CD4-positive, CD25-positive, alpha-beta regulatory T cell (primary cell): ENCODE measurements around the gene FBXO11. TPM values are rescaled to one million over a fixed set of nuclear protein-coding genes. Genes with fewer than 3 reads are reported as not detected.

Source experiments
- ATAC-seq, 2 donors: fragments of 150-1000 bp; cut with Tn5 transposase; one replicate each; pipeline ENCODE4 v1.10.0; 2021; ENCODE audit warnings: low read depth in 2 of 2, moderate number of reproducible peaks in 2 of 2, moderate library complexity in 1 of 2
- DNase-seq, 3 donors: peaks; one replicate each; pipeline versions ENCODE4 v3.0.0 to v3.0.0-alpha.2; 2012 to 2022; ENCODE audit warnings: mixed read lengths in 1 of 3
- H3K27ac ChIP-seq: one replicate; pipeline ENCODE4 v1.7.0; 2013; ENCODE audit warnings: mild to moderate bottlenecking, low read length; ENCODE audit not compliant: insufficient read depth, poor library complexity, severe bottlenecking
- H3K27me3 ChIP-seq: one replicate; pipeline ENCODE4 v1.7.0; 2013; ENCODE audit warnings: low read length; ENCODE audit not compliant: control insufficient read depth, insufficient read depth
- H3K36me3 ChIP-seq: one replicate; pipeline ENCODE4 v1.7.0; 2013; ENCODE audit warnings: mild to moderate bottlenecking, low read length, moderate library complexity; ENCODE audit not compliant: control insufficient read depth, insufficient read depth
- H3K4me1 ChIP-seq: 2 replicates; pipeline ENCODE4 v1.7.0; 2013; ENCODE audit warnings: mild to moderate bottlenecking, low read length; ENCODE audit not compliant: insufficient read depth, control insufficient read depth, poor library complexity, severe bottlenecking
- H3K4me3 ChIP-seq: one replicate; pipeline ENCODE4 v1.7.0; 2013; ENCODE audit warnings: low read depth, mild to moderate bottlenecking, low read length, moderate library complexity
- H3K9me3 ChIP-seq, 2 experiments: 1 replicate in 1 of 2; 2 replicates in 1 of 2; pipeline ENCODE4 v1.7.0; 2013; ENCODE audit warnings: low read length in 2 of 2, mild to moderate bottlenecking in 1 of 2, moderate library complexity in 1 of 2; ENCODE audit not compliant: control insufficient read depth in 2 of 2
- H3K27ac Mint-ChIP-seq, 3 donors: one replicate each; pipeline ENCODE4 v1.8.0; 2020 to 2022; ENCODE audit warnings: mild to moderate bottlenecking in 3 of 3, mixed read lengths in 3 of 3, moderate library complexity in 2 of 3
- H3K27me3 Mint-ChIP-seq: one replicate; pipeline ENCODE4 v1.8.0; 2022; ENCODE audit warnings: mild to moderate bottlenecking, mixed read lengths
- H3K36me3 Mint-ChIP-seq: one replicate; pipeline ENCODE4 v1.8.0; 2020; ENCODE audit warnings: mixed read lengths
- H3K4me1 Mint-ChIP-seq, 4 donors: one replicate each; pipeline ENCODE4 v1.8.0; 2020 to 2022; ENCODE audit warnings: mixed read lengths in 4 of 4, mild to moderate bottlenecking in 1 of 4
- H3K4me3 Mint-ChIP-seq, 4 donors: one replicate each; pipeline ENCODE4 v1.8.0; 2020 to 2022; ENCODE audit warnings: mild to moderate bottlenecking in 4 of 4, mixed read lengths in 4 of 4, moderate library complexity in 3 of 4
- H3K9me3 Mint-ChIP-seq, 7 donors: one replicate each; pipeline ENCODE4 v1.8.0; 2020 to 2022; ENCODE audit warnings: mixed read lengths in 7 of 7, mild to moderate bottlenecking in 3 of 7, moderate library complexity in 2 of 7
- polyA plus RNA-seq, 4 donors: library from polyadenylated mRNA; unstranded; fragments of 300-500 nt; fragmentation: Illumina TruSeq; gene quantifications; one replicate each; pipeline ENCODE4 v1.2.3, GENCODE V29; 2021
- total RNA-seq: library from RNA; stranded (reverse); gene quantifications from one replicate; pipeline ENCODE4 v1.2.3, GENCODE V29; 2022

FBXO11 gene
- total and polyA plus RNA-seq, 5 donors from 2014 or later = 5.0 to 124 (median 6.5) TPM

GRCh38 chr2:47833516-47833968 lies 72.8 kb downstream of the FBXO11 start:
- no peaks in the 10 kb centered on the region for H3K27me3 Mint-ChIP-seq
- Histone ChIP-seq H3K4me1 (no peaks in the 10 kb centered on the region), H3K9me3 (no peaks in the 10 kb centered on the region), H3K4me3 (no peak overlapping the region), H3K36me3 (peaks cover 86% of the 10 kb centered on the region), H3K27ac (no peak overlapping the region), H3K27me3 (no peaks in the 10 kb centered on the region)
- H3K4me1 Mint-ChIP-seq = peaks cover 3 to 8% (median 5%) of the 10 kb centered on the region in 4 donors
- H3K36me3 Mint-ChIP-seq = peaks cover 32% of the 10 kb centered on the region
- no peaks in the 10 kb centered on the region for H3K9me3 Mint-ChIP-seq
- ATAC-seq = no peak
- H3K27ac Mint-ChIP-seq = no peak overlapping the region
- DNase-seq = peak in 1 of 3 donors; percentile 30
- H3K4me3 Mint-ChIP-seq = no peak overlapping the region

DNA sequence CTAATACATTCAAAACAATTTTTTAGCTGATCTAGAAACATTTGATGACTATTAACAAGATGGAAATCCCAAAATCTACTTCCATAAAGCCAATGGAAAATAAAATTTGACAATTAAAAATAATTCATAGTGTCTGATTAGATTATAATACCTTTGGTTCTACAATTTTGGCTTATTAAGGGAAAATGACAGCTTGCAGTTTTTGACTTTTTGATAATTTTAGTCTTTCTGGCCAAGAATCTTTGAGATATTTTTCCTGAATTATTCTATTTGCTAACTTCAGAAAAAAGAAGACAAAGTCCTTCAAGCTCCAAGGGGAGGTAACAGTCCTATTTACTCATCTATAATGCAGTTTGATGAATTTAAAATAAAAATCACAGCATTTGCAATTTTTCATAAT lies 83.8 kb downstream of the FBXO11 start:
- H3K27me3 Mint-ChIP-seq = no peaks in the 10 kb centered on the region
- peaks cover 62% of the 10 kb centered on the region for H3K36me3 ChIP-seq
- no peaks in the 10 kb centered on the region for H3K9me3 Mint-ChIP-seq
- DNase-seq (no peak), ATAC-seq (no peak)
- H3K27me3 ChIP-seq = no peaks in the 10 kb centered on the region
- no peak overlapping the region for H3K27ac Mint-ChIP-seq
- H3K4me1 ChIP-seq = no peaks in the 10 kb centered on the region
- H3K4me3 Mint-ChIP-seq = no peak overlapping the region
- H3K4me1 Mint-ChIP-seq = peaks cover 0 to under 1% (median 0%) of the 10 kb centered on the region in 4 donors
- H3K36me3 Mint-ChIP-seq = peaks cover 50% of the 10 kb centered on the region
- H3K4me3 ChIP-seq = no peak overlapping the region
- no peak overlapping the region for H3K27ac ChIP-seq
- no peaks in the 10 kb centered on the region for H3K9me3 ChIP-seq

DNA sequence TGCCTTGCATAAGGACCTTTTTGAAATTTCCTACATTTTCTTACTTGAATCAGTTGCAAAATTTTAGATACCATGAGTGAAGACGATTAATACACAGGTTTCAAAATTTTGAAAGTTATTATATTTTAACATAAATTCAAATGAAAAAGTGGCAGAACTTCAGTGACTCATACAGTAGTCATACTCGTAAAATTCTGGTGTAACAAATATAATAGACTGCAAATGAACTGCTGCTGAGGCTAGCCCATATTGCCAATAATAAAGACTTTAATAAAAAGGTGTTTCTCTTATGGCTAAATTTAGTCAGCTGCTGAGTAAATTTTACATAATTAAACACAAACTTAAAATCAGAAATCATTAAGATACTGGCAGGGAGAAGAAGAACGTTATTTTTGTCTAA lies 86.5 kb downstream of the FBXO11 start:
- no peak overlapping the region for H3K4me3 ChIP-seq
- H3K27ac ChIP-seq = no peak overlapping the region
- peaks cover 51% of the 10 kb centered on the region for H3K36me3 Mint-ChIP-seq
- no peaks in the 10 kb centered on the region for H3K27me3 ChIP-seq
- H3K36me3 ChIP-seq = peaks cover 86% of the 10 kb centered on the region
- no peaks in the 10 kb centered on the region for H3K4me1 ChIP-seq
- no peaks in the 10 kb centered on the region for H3K9me3 ChIP-seq
- DNase-seq (no peak), ATAC-seq (no peak)
- no peaks in the 10 kb centered on the region for H3K27me3 Mint-ChIP-seq
- no peaks in the 10 kb centered on the region for H3K9me3 Mint-ChIP-seq
- no peak overlapping the region for H3K4me3 Mint-ChIP-seq
- no peak overlapping the region for H3K27ac Mint-ChIP-seq
- H3K4me1 Mint-ChIP-seq = peaks cover 0 to 11% (median 0%) of the 10 kb centered on the region in 4 donors

GRCh38 chr2:47818777-47819176 lies 87.5 kb downstream of the FBXO11 start:
- H3K9me3 ChIP-seq = no peaks in the 10 kb centered on the region
- peaks cover 86% of the 10 kb centered on the region for H3K36me3 ChIP-seq
- DNase-seq = no peak
- no peak overlapping the region for H3K27ac ChIP-seq
- Mint-ChIP-seq H3K4me1 (peaks cover 0 to 11% (median 0%) of the 10 kb centered on the region in 4 donors), H3K27me3 (no peaks in the 10 kb centered on the region), H3K27ac (no peak overlapping the region), H3K9me3 (no peaks in the 10 kb centered on the region), H3K36me3 (peaks cover 58% of the 10 kb centered on the region), H3K4me3 (no peak overlapping the region)
- H3K27me3 ChIP-seq = no peaks in the 10 kb centered on the region
- ATAC-seq = no peak
- H3K4me1 ChIP-seq = no peaks in the 10 kb centered on the region
- no peak overlapping the region for H3K4me3 ChIP-seq

GRCh38 chr2:47815764-47816163 lies 90.5 kb downstream of the FBXO11 start:
- no peak overlapping the region for H3K27ac ChIP-seq
- H3K4me1 ChIP-seq = no peaks in the 10 kb centered on the region
- H3K36me3 ChIP-seq = peaks cover 89% of the 10 kb centered on the region
- no peaks in the 10 kb centered on the region for H3K9me3 Mint-ChIP-seq
- H3K27me3 Mint-ChIP-seq = no peaks in the 10 kb centered on the region
- no peak for DNase-seq
- H3K27ac Mint-ChIP-seq = no peak overlapping the region
- H3K36me3 Mint-ChIP-seq = peaks cover 65% of the 10 kb centered on the region
- no peaks in the 10 kb centered on the region for H3K9me3 ChIP-seq
- no peak overlapping the region for H3K4me3 Mint-ChIP-seq
- no peaks in the 10 kb centered on the region for H3K27me3 ChIP-seq
- ATAC-seq = no peak
- no peak overlapping the region for H3K4me3 ChIP-seq
- H3K4me1 Mint-ChIP-seq = peaks cover 0 to 15% (median 9%) of the 10 kb centered on the region in 4 donors

- Histone ChIP-seq H3K27me3 (no peaks in the 10 kb centered on the region), H3K36me3 (peaks cover 85% of the 10 kb centered on the region), H3K4me3 (no peak overlapping the region), H3K4me1 (no peaks in the 10 kb centered on the region), H3K27ac (no peak overlapping the region), H3K9me3 (no peaks in the 10 kb centered on the region)
- Mint-ChIP-seq H3K4me3 (no peak overlapping the region), H3K27ac (peak overlapping the region in 2 of 3 donors; percentile 50 to 88), H3K4me1 (peaks cover 3 to 19% (median 6%) of the 10 kb centered on the region in 4 donors), H3K9me3 (no peaks in the 10 kb centered on the region), H3K27me3 (no peaks in the 10 kb centered on the region), H3K36me3 (peaks cover 48% of the 10 kb centered on the region)
- no peak for ATAC-seq
- DNase-seq = no peak
These were observed 94.6 kb downstream of the FBXO11 start for GRCh38 chr2:47811668-47812067.

- Mint-ChIP-seq H3K27me3 (no peaks in the 10 kb centered on the region), H3K9me3 (no peaks in the 10 kb centered on the region), H3K4me3 (no peak overlapping the region), H3K4me1 (peaks cover 3 to 21% (median 4%) of the 10 kb centered on the region in 4 donors), H3K36me3 (peaks cover 50% of the 10 kb centered on the region), H3K27ac (peak overlapping the region in 1 of 3 donors; percentile 50)
- no peak for ATAC-seq
- Histone ChIP-seq H3K36me3 (peaks cover 85% of the 10 kb centered on the region), H3K27ac (no peak overlapping the region), H3K27me3 (no peaks in the 10 kb centered on the region), H3K9me3 (no peaks in the 10 kb centered on the region), H3K4me1 (no peaks in the 10 kb centered on the region), H3K4me3 (no peak overlapping the region)
- no peak for DNase-seq
These were observed 95.4 kb downstream of the FBXO11 start for GRCh38 chr2:47810850-47811249.

- Histone ChIP-seq H3K36me3 (peaks cover 82% of the 10 kb centered on the region), H3K4me1 (no peaks in the 10 kb centered on the region), H3K27ac (no peak overlapping the region), H3K27me3 (no peaks in the 10 kb centered on the region), H3K4me3 (no peak overlapping the region), H3K9me3 (no peaks in the 10 kb centered on the region)
- peaks cover 3 to 21% (median 4%) of the 10 kb centered on the region in 4 donors for H3K4me1 Mint-ChIP-seq
- ATAC-seq (no peak), DNase-seq (no peak)
- H3K9me3 Mint-ChIP-seq = peaks cover 0 to 4% (median 0%) of the 10 kb centered on the region in 7 donors
- no peak overlapping the region for H3K4me3 Mint-ChIP-seq
- H3K36me3 Mint-ChIP-seq = peaks cover 56% of the 10 kb centered on the region
- no peak overlapping the region for H3K27ac Mint-ChIP-seq
- H3K27me3 Mint-ChIP-seq = no peaks in the 10 kb centered on the region
These were observed 96.4 kb downstream of the FBXO11 start for GRCh38 chr2:47809903-47810302.
